ENCODE results near the gene CIROP. TPM values are rescaled to one million over a fixed set of nuclear protein-coding genes. Genes with fewer than 3 reads are reported as not detected.
A peak's percentile ranks its signal among the peaks of the same experiment; 100 is the strongest.

The CIROP gene
- total and polyA plus RNA-seq, 9 of the 15 experiments (the other 6 are each of a cell fraction or from before 2014, with no cell fraction given) = not detected

- TF ChIP-seq PKNOX1 (IDR thresholded peaks at IDR 0.05) (no peak), TFAM (CRISPR knock-in tag; conservative IDR thresholded peaks at IDR 0.05) (no peak), ZC3H4 (CRISPR knock-in tag; IDR thresholded peaks at IDR 0.05; ENCODE audit: borderline replicate concordance) (no peak), MTA2 (IDR thresholded peaks at IDR 0.05; ENCODE audit: low read depth) (no peak), RFX1 (IDR thresholded peaks at IDR 0.05) (no peak), PBX2 (CRISPR knock-in tag; IDR thresholded peaks at IDR 0.05; ENCODE audit: low read depth) (no peak), PBX2 (tag; conservative IDR thresholded peaks at IDR 0.05; ENCODE audit: low read depth) (no peak), FIP1L1 (IDR thresholded peaks at IDR 0.05; ENCODE audit: low read depth, low read length, poor library complexity, severe bottlenecking) (no peak), NFATC3 (IDR thresholded peaks at IDR 0.05) (no peak), ZNF449 (CRISPR knock-in tag; IDR thresholded peaks at IDR 0.05) (no peak), PHB2 (IDR thresholded peaks at IDR 0.05; ENCODE audit: low read depth) (no peak), SMC3 (conservative IDR thresholded peaks at IDR 0.05; ENCODE audit: insufficient read depth, low read depth, low read length) (peak; percentile 77), MBD2 (IDR thresholded peaks at IDR 0.05; ENCODE audit: borderline replicate concordance, low read depth) (no peak), ZHX1 (conservative IDR thresholded peaks at IDR 0.05; ENCODE audit: low read length) (0 out of 2 replicates have a peak, but pooled peaks have one; percentile 25), ZNF586 (CRISPR knock-in tag; conservative IDR thresholded peaks at IDR 0.05) (no peak), CHCHD3 (CRISPR knock-in tag; IDR thresholded peaks at IDR 0.05) (no peak), CTCFL (IDR thresholded peaks at IDR 0.05; ENCODE audit: borderline replicate concordance, insufficient read depth, low read depth, low read length, poor library complexity, severe bottlenecking) (peak; percentile 87), NCOA2 (IDR thresholded peaks at IDR 0.05; ENCODE audit: partially characterized antibody in 2 of 2) (peak in 1 of 2 experiments; percentile 26), RNF2 (IDR thresholded peaks at IDR 0.05) (no peak)
These were observed 35.9 kb downstream of the CIROP start (continued) for GRCh38 chr14:23068789-23069412.

Data from K562 (cell line).